Measurements from ENCODE around the gene FIS1. TPM values are rescaled to one million over a fixed set of nuclear protein-coding genes. Genes with fewer than 3 reads are reported as not detected.

The FIS1 gene
- total RNA-seq, 2 experiments from 2014 or later: 106 to 109 TPM

Other genes with a start within 250 kb of the FIS1 start
- not detected for gene MUC17, start 225.0 kb downstream of the FIS1 start, total RNA-seq
- 10 to 100 TPM; 35.1 to 35.3 TPM for gene TRIM56, start 159.6 kb downstream of the FIS1 start, total RNA-seq
- under 1 TPM; 0.06 to 0.27 TPM for gene SERPINE1, start 118.0 kb downstream of the FIS1 start, total RNA-seq
- gene AP1S1, start 90.6 kb downstream of the FIS1 start, total RNA-seq: 10 to 100 TPM; 30.1 to 38.4 TPM
- not detected for gene VGF, start 79.5 kb downstream of the FIS1 start, total RNA-seq
- gene NAT16, start 64.8 kb downstream of the FIS1 start, total RNA-seq: not detected
- not detected for gene MOGAT3, start 44.0 kb downstream of the FIS1 start, total RNA-seq
- 10 to 100 TPM; 19.5 to 22.7 TPM for gene PLOD3, start 27.5 kb downstream of the FIS1 start, total RNA-seq
- gene ZNHIT1, start 26.9 kb downstream of the FIS1 start, total RNA-seq: 10 to 100 TPM; 37.3 to 38.5 TPM
- 10 to 100 TPM; 12.8 to 13.3 TPM for gene CLDN15, start 7.3 kb downstream of the FIS1 start, total RNA-seq
- gene IFT22, start 76.7 kb upstream of the FIS1 start, total RNA-seq: 1 to 10 TPM; 6.5 to 7.0 TPM
- gene COL26A1, start 117.8 kb upstream of the FIS1 start, total RNA-seq: not detected